GM19035 (cell line): ENCODE results near the gene SUPT3H.

ENCODE experiments used
- ATAC-seq: cut with Tn5 transposase; IDR thresholded peaks from one replicate; pipeline ENCODE4 v1.9.1; 2021; ENCODE audit not compliant: unreplicated experiment

SUPT3H gene

DNA sequence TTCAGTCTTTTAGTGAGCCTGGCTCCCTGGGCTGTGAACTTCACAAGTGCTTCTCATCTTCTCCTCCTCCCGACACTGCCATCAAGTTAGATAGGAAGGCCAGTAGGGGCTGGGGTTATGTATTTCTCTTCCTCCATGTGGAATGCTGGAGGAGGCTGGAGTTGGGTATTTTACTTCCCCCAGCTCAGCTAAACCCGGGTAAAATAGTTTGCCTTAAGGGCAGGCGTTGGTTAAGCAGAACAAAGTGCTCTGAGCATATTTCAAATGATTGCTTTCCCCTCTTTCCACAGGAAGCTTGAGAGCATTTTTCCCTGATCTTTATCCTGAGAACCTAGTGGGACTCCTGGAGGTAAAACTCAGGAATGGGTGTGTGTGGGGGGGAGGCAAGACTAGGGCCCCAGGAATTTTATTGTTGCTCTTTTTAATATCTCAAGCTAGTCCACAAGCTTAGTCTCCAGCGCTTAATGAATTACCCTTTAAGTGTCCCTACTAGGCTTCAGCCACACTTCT is 16.9 kb upstream of the SUPT3H start:
- ATAC-seq, result no peak

DNA sequence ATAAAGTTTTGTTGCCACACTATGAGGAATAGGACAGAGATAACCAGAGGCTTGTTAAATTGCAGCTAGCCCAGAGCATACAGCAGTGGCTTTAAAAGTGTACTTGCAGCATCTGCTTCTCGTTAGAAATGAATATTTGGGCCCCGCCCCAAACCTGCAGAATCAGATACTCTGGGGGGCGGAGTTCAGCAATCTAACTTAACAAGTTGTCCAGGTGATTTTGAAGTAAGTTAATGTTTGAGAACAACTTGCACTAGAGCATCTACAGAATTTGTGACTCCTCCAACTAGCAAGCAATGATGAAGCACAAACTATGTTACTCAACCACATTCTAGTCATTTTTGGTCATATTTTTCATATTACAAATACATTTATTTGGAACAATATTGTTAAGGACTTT is 10.6 kb upstream of the SUPT3H start:
- no peak for ATAC-seq

DNA sequence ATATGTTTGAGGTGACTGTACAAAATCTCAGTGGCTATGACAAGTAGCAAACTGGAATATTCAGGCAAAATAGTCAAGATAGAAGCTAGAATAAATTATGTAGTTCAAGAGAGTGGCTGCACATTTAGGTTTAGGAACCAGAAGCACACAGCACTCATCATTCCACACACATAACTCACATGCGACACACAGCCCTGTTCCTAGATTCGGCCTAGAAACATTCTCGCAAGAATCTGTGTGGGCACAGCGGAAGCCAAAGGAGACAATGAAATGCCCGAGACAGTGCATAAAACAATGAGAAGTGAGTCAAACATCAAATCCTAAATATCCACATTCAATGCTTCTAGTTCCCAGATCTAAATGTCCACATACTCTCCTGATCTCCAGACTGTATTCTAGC is 9.5 kb upstream of the SUPT3H start:
- no peak for ATAC-seq

DNA sequence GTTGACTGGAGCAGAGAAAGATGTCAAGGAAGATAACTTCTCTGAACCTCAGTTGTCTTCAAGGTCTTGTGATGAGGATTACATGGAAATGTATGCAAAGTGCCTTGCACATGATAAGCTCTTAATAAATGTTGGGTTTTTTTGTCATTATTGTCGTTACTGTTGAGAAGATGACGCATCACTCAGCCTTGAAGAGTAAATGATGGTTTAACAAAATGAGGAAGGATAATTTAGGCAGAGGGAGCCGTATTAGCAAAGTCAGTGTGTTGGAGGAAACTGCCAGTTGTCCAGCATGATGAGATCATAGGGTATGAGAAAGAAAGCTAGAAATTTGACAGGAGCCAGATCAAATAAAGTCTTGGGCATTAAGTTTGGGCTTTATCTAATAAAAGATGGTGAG is 8.8 kb upstream of the SUPT3H start:
- no peak for ATAC-seq

- no peak for ATAC-seq
Observed at GRCh38 chr6:45382391-45382790, 4.7 kb upstream of the SUPT3H start.

GRCh38 chr6:45378334-45378926 is 696 bp upstream of the SUPT3H start:
- ATAC-seq, result peak; percentile 28

GRCh38 chr6:45377043-45377553 is 636 bp downstream of the SUPT3H start:
- ATAC-seq, result no peak

DNA sequence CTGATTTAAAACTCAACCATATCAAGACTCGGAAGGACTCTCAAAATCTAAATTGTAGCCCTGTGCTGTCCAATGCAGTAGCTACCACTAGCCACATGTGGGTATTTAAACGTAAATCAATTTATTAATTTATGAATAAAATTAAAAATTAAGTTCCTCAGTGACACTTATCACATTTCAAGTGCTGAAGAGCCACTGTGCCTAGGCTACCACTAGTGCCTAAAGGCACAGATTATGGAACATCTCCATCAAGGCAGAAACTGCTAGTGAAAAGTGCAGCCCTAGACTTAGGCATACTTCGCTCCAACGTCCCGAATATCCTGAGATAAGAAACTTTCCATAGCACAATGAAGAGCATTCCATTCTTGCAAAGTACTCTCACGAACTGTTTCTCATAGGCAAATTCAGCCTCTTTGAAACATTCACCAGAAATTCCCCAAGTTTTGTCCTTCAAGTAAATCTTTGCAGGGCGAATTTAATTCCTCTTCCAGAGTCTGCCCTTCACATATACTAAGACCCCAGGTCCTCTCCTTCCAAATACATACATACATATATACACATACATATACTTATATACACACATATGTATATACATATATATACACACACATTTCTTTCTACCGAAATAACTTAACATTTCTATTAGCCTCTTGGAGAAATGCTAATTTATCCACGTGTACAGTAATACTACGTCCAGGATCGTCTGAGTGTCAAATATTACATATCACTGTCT is 1.3 kb downstream of the SUPT3H start:
- no peak for ATAC-seq

DNA sequence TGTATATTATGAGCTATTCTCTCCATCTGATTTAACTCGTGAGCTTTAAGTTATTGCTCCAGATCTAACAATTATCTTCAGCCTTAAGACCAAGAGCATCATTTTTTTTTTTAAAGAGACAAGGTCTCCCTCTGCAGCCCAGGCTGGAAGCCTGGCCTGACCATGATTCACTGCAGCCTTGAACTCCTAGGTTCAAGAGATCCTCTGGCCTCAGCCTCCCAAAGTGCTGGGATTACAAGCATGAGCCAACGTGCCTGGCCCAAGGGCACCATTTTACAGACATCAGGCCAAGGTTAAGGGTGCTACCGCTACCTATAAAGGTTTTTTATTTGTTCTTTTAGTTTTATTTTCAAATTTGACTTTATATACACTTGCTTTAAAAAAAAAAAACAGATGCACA is 2.3 kb downstream of the SUPT3H start:
- ATAC-seq, result no peak

DNA sequence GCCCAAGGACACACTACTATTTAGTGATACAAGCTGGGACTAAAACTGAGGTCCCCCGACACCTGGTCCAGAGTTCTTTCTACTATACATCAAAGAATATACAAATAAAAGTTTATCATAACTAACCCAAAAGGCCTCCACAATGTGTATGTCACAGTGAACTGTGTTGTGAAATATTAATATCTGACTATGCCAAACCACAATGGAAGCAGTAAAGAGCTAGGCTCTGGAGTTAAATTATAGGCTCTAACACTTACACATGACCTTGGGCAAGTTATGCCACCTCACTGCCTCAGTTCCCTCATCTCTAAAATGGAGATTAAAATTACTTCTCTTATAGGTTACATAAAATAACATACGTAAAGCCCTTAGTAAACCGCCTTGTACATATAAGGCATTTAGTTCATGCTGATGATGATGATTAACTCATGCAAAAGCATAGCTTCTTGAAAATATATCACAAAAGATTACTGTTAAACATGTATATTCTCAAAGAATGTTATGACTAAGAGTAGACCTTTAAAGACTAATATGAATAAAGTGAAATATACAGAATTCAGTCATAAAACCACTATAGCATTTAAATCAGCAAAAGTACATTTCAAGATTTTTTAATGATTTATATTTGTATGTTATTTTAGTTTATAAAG is 5.7 kb downstream of the SUPT3H start:
- ATAC-seq, result no peak

DNA sequence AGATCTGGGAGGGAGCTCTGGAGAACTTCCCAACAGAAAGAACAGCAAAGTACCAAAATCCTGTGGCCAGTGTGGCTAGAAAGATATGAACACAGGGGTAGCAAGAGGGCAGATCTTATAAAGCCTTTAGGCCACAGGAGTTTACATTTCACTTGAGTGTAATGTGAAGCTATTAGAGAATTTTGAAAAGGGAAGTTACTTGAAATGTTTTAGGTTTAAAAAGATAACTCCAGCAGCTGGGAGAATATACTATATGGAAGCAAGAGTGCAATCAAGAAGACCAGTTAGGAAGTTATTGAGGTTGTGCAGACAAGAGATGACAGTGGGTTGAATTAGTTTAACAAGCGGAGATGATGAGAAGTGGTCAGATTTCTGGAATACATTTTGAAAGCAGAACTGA is 7.9 kb downstream of the SUPT3H start:
- ATAC-seq, result no peak

GRCh38 chr6:45367999-45368398 is 9.7 kb downstream of the SUPT3H start:
- no peak for ATAC-seq

DNA sequence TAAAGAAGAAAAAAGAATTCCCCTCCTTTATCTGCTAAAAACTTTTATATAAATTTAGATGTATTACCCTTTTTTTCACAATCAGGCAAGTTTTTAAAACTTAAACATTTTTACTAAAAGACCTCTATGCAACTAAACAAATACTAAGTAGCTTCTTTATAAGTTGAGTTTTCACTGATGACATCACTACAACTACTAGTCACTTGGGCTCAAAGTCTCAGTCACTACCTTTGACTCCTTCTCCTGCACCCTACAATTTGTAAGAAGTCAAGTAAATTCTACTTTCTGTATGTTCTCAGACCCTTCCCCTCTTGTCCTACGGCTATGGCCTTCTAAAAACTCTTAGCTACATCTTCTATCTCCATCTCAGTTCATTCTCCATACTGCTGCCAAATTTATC is 11.2 kb downstream of the SUPT3H start:
- ATAC-seq, result no peak

- no peak for ATAC-seq
Observed at GRCh38 chr6:45365036-45365435, 12.7 kb downstream of the SUPT3H start.

DNA sequence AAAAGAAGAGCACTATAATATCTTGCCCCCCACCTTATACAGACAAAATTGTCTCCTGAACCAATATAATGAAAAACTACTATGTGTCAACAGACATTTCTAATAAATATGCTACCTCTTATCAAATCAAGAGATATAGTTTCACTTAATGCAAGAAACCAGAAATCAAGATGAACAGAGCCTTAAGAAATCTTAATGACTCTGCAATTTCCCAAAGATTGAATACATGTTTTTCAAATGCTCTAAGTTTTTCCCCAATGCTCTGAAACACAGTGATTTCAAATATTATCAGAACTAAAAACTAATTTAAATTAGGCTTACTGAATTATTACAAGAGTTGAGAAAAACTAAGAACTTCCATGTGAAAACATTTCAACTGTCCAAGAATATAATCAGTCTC is 13.3 kb downstream of the SUPT3H start:
- no peak for ATAC-seq

GRCh38 chr6:45353654-45354053 is 24.1 kb downstream of the SUPT3H start:
- no peak for ATAC-seq

DNA sequence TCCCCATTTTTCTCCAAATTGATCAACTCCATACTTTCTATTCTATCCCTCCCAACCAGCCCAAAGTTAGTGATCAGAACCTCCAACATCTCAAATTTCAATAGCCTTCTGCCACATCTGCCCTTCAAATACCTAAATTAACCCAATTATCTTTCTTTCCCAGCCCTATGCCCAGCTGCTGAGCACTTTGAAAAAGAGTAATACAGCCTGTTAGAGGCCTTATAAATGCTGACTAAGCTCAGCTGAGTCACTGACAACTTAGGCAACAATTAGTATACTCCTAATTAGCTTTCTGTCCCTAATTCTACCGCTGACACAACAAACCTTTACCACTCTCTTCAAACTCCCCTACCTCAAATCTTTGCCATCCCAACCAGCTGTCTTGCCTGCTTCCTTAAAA is 26.1 kb downstream of the SUPT3H start:
- no peak for ATAC-seq

GRCh38 chr6:45351076-45351475 is 26.7 kb downstream of the SUPT3H start:
- no peak for ATAC-seq

- ATAC-seq, result no peak
Observed at GRCh38 chr6:45350186-45350710, 27.5 kb downstream of the SUPT3H start.

GRCh38 chr6:45344900-45345299 is 32.8 kb downstream of the SUPT3H start:
- no peak for ATAC-seq

DNA sequence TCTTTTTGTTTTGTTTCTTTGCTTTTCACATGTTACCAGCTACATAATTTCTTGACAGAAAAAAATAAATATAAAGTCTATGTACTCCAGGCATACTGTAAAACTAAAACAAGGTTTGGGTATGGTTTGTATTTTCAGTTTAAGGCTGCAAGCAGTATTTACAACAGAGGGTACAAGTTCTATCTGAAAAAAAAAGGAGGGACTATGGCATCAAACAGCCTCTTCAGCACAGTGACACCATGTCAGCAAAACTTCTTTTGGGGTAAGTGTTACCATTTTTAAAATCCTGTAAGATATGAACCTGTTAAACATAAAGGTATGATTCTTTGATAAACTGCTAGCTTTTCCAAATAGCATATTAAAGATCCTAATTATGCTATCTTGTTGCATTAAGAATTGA is 49.2 kb downstream of the SUPT3H start:
- ATAC-seq, result no peak
